Ishikawa (cell line): ENCODE data around the gene LRRC28.
A peak's percentile ranks its signal among the peaks of the same experiment; 100 is the strongest.

ENCODE experiments used
- CEBPB ChIP-seq: IDR thresholded peaks from 2 replicates; pipeline ENCODE4 v1.6.1; 2012
- CREB1 ChIP-seq: IDR thresholded peaks from 2 replicates; pipeline ENCODE4 v1.6.1; 2012; ENCODE audit warnings: low read depth
- EGR1 ChIP-seq: IDR thresholded peaks from 2 replicates; pipeline ENCODE4 v1.6.1; 2012
- EP300 ChIP-seq: IDR thresholded peaks from 2 replicates; pipeline ENCODE4 v1.6.1; 2012; ENCODE audit warnings: borderline replicate concordance
- FOXM1 ChIP-seq: IDR thresholded peaks from 2 replicates; pipeline ENCODE4 v1.6.1; 2012; ENCODE audit warnings: low read depth, borderline replicate concordance
- NFIC ChIP-seq: IDR thresholded peaks from 2 replicates; pipeline ENCODE4 v1.6.1; 2012
- RAD21 ChIP-seq: IDR thresholded peaks from 2 replicates; pipeline ENCODE4 v1.6.1; 2012; ENCODE audit warnings: low read depth
- TAF1 ChIP-seq: IDR thresholded peaks from 2 replicates; pipeline ENCODE4 v1.6.1; 2012; ENCODE audit warnings: low read depth, mild to moderate bottlenecking
- TCF12 ChIP-seq: IDR thresholded peaks from 2 replicates; pipeline ENCODE4 v1.6.1; 2012; ENCODE audit warnings: low read depth
- TEAD4 ChIP-seq: IDR thresholded peaks from 2 replicates; pipeline ENCODE4 v1.6.1; 2012
- USF1 ChIP-seq: IDR thresholded peaks from 2 replicates; pipeline ENCODE4 v1.6.1; 2012
- YY1 ChIP-seq: IDR thresholded peaks from 2 replicates; pipeline ENCODE4 v1.6.1; 2012; ENCODE audit warnings: low read depth
- ZBTB7A ChIP-seq: IDR thresholded peaks from 2 replicates; pipeline ENCODE4 v1.6.1; 2012; ENCODE audit warnings: low read depth
- TF ChIP-seq, protein P1 (sequence below): IDR thresholded peaks from 2 replicates; pipeline ENCODE4 v1.6.1; 2012
- TF ChIP-seq, protein P2 (sequence below): IDR thresholded peaks from 2 replicates; pipeline ENCODE4 v1.6.1; 2012; ENCODE audit warnings: low read depth, mild to moderate bottlenecking

The LRRC28 gene

GRCh38 chr15:99312794-99313193 lies 61.5 kb downstream of the LRRC28 start:
- no peak for TF ChIP-seq RAD21
- TF ChIP-seq CREB1, result no peak
- TF ChIP-seq, protein P1, sequence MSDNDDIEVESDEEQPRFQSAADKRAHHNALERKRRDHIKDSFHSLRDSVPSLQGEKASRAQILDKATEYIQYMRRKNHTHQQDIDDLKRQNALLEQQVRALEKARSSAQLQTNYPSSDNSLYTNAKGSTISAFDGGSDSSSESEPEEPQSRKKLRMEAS, result no peak
- no peak for TF ChIP-seq TCF12
- no peak for TF ChIP-seq NFIC
- TF ChIP-seq EGR1, result no peak
- no peak for TF ChIP-seq ZBTB7A
- TF ChIP-seq EP300, result no peak
- TF ChIP-seq USF1, result no peak
- TF ChIP-seq TEAD4, result no peak
- no peak for TF ChIP-seq TAF1

DNA sequence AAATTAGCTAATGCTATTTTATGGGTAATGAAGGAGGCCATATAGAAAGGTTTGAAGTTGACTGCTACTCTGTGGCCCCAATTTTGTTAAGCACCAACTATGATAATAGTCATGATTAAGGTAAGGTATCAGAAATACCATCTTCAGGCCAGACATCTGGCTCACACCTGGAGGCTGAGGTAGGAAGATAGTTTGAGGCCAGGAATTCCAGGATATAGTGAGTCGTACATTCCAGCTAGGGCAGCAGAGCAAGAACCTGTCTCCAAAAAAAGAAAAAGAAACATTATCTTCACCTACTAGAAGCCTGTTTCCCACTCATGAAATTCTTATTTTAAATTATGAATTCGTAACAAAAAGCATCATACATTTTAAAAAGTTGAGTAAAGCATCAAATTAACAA lies 64.4 kb downstream of the LRRC28 start:
- TF ChIP-seq, protein P2, sequence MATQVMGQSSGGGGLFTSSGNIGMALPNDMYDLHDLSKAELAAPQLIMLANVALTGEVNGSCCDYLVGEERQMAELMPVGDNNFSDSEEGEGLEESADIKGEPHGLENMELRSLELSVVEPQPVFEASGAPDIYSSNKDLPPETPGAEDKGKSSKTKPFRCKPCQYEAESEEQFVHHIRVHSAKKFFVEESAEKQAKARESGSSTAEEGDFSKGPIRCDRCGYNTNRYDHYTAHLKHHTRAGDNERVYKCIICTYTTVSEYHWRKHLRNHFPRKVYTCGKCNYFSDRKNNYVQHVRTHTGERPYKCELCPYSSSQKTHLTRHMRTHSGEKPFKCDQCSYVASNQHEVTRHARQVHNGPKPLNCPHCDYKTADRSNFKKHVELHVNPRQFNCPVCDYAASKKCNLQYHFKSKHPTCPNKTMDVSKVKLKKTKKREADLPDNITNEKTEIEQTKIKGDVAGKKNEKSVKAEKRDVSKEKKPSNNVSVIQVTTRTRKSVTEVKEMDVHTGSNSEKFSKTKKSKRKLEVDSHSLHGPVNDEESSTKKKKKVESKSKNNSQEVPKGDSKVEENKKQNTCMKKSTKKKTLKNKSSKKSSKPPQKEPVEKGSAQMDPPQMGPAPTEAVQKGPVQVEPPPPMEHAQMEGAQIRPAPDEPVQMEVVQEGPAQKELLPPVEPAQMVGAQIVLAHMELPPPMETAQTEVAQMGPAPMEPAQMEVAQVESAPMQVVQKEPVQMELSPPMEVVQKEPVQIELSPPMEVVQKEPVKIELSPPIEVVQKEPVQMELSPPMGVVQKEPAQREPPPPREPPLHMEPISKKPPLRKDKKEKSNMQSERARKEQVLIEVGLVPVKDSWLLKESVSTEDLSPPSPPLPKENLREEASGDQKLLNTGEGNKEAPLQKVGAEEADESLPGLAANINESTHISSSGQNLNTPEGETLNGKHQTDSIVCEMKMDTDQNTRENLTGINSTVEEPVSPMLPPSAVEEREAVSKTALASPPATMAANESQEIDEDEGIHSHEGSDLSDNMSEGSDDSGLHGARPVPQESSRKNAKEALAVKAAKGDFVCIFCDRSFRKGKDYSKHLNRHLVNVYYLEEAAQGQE, result no peak
- TF ChIP-seq TAF1 (no peak), TCF12 (peak; percentile 77), TEAD4 (peak; percentile 85), NFIC (0 out of 2 replicates have a peak, but pooled peaks have one; percentile 32), EP300 (peak; percentile 75), EGR1 (no peak), ZBTB7A (no peak), YY1 (no peak), FOXM1 (0 out of 2 replicates have a peak, but pooled peaks have one; percentile 43), CREB1 (no peak), CEBPB (no peak), RAD21 (no peak), USF1 (no peak)
- TF ChIP-seq, protein P1, result no peak

GRCh38 chr15:99320374-99321215 lies 69.3 kb downstream of the LRRC28 start:
- TF ChIP-seq, protein P2, result no peak
- TF ChIP-seq NFIC (0 out of 2 replicates have a peak, but pooled peaks have one; percentile 37), EGR1 (no peak), FOXM1 (no peak), TCF12 (no peak), TEAD4 (no peak), USF1 (no peak), RAD21 (no peak), TAF1 (no peak), CEBPB (peak; percentile 47), CREB1 (no peak), YY1 (no peak)
- TF ChIP-seq, protein P1, result no peak

- TF ChIP-seq, protein P1, result no peak
- TF ChIP-seq CREB1 (no peak), FOXM1 (no peak), CEBPB (no peak), EP300 (no peak)
Observed at GRCh38 chr15:99321468-99321867, 70.2 kb downstream of the LRRC28 start.
